Measurements from ENCODE around the gene EIF4ENIF1.

DNA sequence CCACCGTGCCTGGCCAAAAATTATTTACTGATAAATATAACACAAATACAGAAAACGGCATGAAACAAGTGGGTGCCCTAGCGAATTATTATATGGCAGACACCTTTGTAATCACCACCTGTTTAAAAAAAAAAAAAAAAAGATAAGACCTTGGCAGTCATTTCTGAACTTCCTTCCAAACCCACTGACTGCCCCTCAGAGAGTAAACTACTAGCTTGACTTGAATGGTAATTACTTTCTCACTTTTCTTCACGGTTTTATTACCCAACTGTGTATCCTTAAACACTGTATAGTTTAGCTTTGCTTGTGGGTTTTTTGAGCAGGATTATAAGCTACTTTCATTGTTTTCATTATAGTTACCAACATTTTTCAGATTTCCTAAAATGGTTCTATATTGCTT lies 30.4 kb upstream of the EIF4ENIF1 start:
- TF ChIP-seq, protein P1, sequence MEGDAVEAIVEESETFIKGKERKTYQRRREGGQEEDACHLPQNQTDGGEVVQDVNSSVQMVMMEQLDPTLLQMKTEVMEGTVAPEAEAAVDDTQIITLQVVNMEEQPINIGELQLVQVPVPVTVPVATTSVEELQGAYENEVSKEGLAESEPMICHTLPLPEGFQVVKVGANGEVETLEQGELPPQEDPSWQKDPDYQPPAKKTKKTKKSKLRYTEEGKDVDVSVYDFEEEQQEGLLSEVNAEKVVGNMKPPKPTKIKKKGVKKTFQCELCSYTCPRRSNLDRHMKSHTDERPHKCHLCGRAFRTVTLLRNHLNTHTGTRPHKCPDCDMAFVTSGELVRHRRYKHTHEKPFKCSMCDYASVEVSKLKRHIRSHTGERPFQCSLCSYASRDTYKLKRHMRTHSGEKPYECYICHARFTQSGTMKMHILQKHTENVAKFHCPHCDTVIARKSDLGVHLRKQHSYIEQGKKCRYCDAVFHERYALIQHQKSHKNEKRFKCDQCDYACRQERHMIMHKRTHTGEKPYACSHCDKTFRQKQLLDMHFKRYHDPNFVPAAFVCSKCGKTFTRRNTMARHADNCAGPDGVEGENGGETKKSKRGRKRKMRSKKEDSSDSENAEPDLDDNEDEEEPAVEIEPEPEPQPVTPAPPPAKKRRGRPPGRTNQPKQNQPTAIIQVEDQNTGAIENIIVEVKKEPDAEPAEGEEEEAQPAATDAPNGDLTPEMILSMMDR (IDR thresholded peaks at IDR 0.05): no peak
- no peak for TF ChIP-seq POLR2A (IDR thresholded peaks at IDR 0.05)

All from right lobe of liver (tissue), 4 donors.